ENCODE measurements around the gene CYB561. TPM values are rescaled to one million over a fixed set of nuclear protein-coding genes. Genes with fewer than 3 reads are reported as not detected.

CYB561 gene
- total RNA-seq, 1 experiment from 2014 or later: 35.1 TPM

GRCh38 chr17:63446753-63447470, 806 bp upstream of the CYB561 start:
- H3K4me1 Mint-ChIP-seq: peaks cover 32% of the 10 kb centered on the region
- H3K27me3 Mint-ChIP-seq (ENCODE audit: low read depth): peaks cover 5% of the 10 kb centered on the region
- peak overlapping the region; percentile 74 for H3K27ac Mint-ChIP-seq
- no peaks in the 10 kb centered on the region for H3K36me3 Mint-ChIP-seq
- peak overlapping the region; percentile 42 for H3K4me3 Mint-ChIP-seq
- ChIA-PET POLR2A (interaction anchor here (0.6 to 1.5 kb wide), 2 partner anchors 12 to 16 kb away, joined by 3 to 4 read pairs; no protein-coding TSS in a partner anchor), CTCF (interaction anchor here (0.5 to 15.9 kb wide), 9 partner anchors 12 to 562 kb away, joined by 3 to 298 read pairs (median 4); partner anchors contain the start of gene ACE)
- H3K9me3 Mint-ChIP-seq: no peaks in the 10 kb centered on the region
- peak; percentile 30 for ATAC-seq
- peak; percentile 60 for DNase-seq (ENCODE audit: low spot score)
- no peak for TF ChIP-seq CREM (CRISPR knock-in tag; IDR thresholded peaks at IDR 0.05)
- no peak for TF ChIP-seq IRF2 (CRISPR knock-in tag; IDR thresholded peaks at IDR 0.05; ENCODE audit: borderline replicate concordance, low read depth)
- no peak for TF ChIP-seq ZNF219 (CRISPR knock-in tag; IDR thresholded peaks at IDR 0.05; ENCODE audit: borderline replicate concordance)
- TF ChIP-seq SMAD4 (CRISPR knock-in tag; IDR thresholded peaks at IDR 0.05): no peak
- no peak for TF ChIP-seq SOX15 (CRISPR knock-in tag; IDR thresholded peaks at IDR 0.05)
- no peak for TF ChIP-seq EMX1 (CRISPR knock-in tag; IDR thresholded peaks at IDR 0.05)
- no peak for TF ChIP-seq NFYB (CRISPR knock-in tag; conservative IDR thresholded peaks at IDR 0.05; ENCODE audit: low read depth)
- peak; percentile 82 for TF ChIP-seq FOXP1 (CRISPR knock-in tag; IDR thresholded peaks at IDR 0.05; ENCODE audit: borderline replicate concordance)
- 0 out of 2 replicates have a peak, but pooled peaks have one; percentile 18 for TF ChIP-seq SP1 (CRISPR knock-in tag; conservative IDR thresholded peaks at IDR 0.05)
- TF ChIP-seq USF1 (CRISPR knock-in tag; IDR thresholded peaks at IDR 0.05): no peak; the same call in 1 of the 2 replicates
- no peak for TF ChIP-seq ZNF512 (CRISPR knock-in tag; IDR thresholded peaks at IDR 0.05; ENCODE audit: borderline replicate concordance)
- TF ChIP-seq IRF1 (CRISPR knock-in tag; IDR thresholded peaks at IDR 0.05): 0 out of 2 replicates have a peak, but pooled peaks have one; percentile 55
- no peak for TF ChIP-seq ZNF138 (CRISPR knock-in tag; conservative IDR thresholded peaks at IDR 0.05)
- peak; percentile 64 for TF ChIP-seq FOXK1 (CRISPR knock-in tag; IDR thresholded peaks at IDR 0.05)
- TF ChIP-seq ZNF317 (CRISPR knock-in tag; IDR thresholded peaks at IDR 0.05; ENCODE audit: borderline replicate concordance, low read depth): no peak
- TF ChIP-seq, protein P1, sequence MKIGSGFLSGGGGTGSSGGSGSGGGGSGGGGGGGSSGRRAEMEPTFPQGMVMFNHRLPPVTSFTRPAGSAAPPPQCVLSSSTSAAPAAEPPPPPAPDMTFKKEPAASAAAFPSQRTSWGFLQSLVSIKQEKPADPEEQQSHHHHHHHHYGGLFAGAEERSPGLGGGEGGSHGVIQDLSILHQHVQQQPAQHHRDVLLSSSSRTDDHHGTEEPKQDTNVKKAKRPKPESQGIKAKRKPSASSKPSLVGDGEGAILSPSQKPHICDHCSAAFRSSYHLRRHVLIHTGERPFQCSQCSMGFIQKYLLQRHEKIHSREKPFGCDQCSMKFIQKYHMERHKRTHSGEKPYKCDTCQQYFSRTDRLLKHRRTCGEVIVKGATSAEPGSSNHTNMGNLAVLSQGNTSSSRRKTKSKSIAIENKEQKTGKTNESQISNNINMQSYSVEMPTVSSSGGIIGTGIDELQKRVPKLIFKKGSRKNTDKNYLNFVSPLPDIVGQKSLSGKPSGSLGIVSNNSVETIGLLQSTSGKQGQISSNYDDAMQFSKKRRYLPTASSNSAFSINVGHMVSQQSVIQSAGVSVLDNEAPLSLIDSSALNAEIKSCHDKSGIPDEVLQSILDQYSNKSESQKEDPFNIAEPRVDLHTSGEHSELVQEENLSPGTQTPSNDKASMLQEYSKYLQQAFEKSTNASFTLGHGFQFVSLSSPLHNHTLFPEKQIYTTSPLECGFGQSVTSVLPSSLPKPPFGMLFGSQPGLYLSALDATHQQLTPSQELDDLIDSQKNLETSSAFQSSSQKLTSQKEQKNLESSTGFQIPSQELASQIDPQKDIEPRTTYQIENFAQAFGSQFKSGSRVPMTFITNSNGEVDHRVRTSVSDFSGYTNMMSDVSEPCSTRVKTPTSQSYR (CRISPR knock-in tag; IDR thresholded peaks at IDR 0.05): no peak
- TF ChIP-seq ZSCAN18 (CRISPR knock-in tag; IDR thresholded peaks at IDR 0.05): no peak
- TF ChIP-seq ZNF396 (CRISPR knock-in tag; IDR thresholded peaks at IDR 0.05; ENCODE audit: borderline replicate concordance): no peak
- TF ChIP-seq RELA (CRISPR knock-in tag; IDR thresholded peaks at IDR 0.05; ENCODE audit: borderline replicate concordance): no peak
- no peak for TF ChIP-seq MLX (CRISPR knock-in tag; IDR thresholded peaks at IDR 0.05)
- TF ChIP-seq, protein P2, sequence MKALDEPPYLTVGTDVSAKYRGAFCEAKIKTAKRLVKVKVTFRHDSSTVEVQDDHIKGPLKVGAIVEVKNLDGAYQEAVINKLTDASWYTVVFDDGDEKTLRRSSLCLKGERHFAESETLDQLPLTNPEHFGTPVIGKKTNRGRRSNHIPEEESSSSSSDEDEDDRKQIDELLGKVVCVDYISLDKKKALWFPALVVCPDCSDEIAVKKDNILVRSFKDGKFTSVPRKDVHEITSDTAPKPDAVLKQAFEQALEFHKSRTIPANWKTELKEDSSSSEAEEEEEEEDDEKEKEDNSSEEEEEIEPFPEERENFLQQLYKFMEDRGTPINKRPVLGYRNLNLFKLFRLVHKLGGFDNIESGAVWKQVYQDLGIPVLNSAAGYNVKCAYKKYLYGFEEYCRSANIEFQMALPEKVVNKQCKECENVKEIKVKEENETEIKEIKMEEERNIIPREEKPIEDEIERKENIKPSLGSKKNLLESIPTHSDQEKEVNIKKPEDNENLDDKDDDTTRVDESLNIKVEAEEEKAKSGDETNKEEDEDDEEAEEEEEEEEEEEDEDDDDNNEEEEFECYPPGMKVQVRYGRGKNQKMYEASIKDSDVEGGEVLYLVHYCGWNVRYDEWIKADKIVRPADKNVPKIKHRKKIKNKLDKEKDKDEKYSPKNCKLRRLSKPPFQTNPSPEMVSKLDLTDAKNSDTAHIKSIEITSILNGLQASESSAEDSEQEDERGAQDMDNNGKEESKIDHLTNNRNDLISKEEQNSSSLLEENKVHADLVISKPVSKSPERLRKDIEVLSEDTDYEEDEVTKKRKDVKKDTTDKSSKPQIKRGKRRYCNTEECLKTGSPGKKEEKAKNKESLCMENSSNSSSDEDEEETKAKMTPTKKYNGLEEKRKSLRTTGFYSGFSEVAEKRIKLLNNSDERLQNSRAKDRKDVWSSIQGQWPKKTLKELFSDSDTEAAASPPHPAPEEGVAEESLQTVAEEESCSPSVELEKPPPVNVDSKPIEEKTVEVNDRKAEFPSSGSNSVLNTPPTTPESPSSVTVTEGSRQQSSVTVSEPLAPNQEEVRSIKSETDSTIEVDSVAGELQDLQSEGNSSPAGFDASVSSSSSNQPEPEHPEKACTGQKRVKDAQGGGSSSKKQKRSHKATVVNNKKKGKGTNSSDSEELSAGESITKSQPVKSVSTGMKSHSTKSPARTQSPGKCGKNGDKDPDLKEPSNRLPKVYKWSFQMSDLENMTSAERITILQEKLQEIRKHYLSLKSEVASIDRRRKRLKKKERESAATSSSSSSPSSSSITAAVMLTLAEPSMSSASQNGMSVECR (CRISPR knock-in tag; IDR thresholded peaks at IDR 0.05; ENCODE audit: borderline replicate concordance): no peak; the same call in 1 of the 2 replicates
- peak; percentile 53; the same call in 1 of the 2 replicates for TF ChIP-seq ETV6 (CRISPR knock-in tag; IDR thresholded peaks at IDR 0.05)
- peak; percentile 79; the same call in 1 of the 2 replicates for TF ChIP-seq NFE2L1 (CRISPR knock-in tag; IDR thresholded peaks at IDR 0.05)

All from WTC11 (cell line).